ENCODE measurements around the gene MEIOSIN. TPM values are rescaled to one million over a fixed set of nuclear protein-coding genes. Genes with fewer than 3 reads are reported as not detected.
A peak's percentile ranks its signal among the peaks of the same experiment; 100 is the strongest.
"Not testable (repeated sequence)": the region's sequence is repeated elsewhere in the genome, so short reads cannot be mapped to it uniquely, and the experiment has no call there.

Gene MEIOSIN
- polyA plus RNA-seq, 1 donor from 2014 or later = not detected

GRCh38 chr19:45790942-45791341 lies 57.7 kb downstream of the MEIOSIN start:
- Mint-ChIP-seq H3K36me3 (peaks cover 7% of the 10 kb centered on the region), H3K27me3 (peaks cover 3% of the 10 kb centered on the region), H3K4me1 (peaks cover 25 to 29% (median 25%) of the 10 kb centered on the region in 3 donors), H3K27ac (peak overlapping the region in 2 of 3 donors; percentile 68 to 83), H3K4me3 (peak overlapping the region; percentile 84 to 89 (median 86)), H3K9me3 (no peaks in the 10 kb centered on the region)

GRCh38 chr19:45791744-45792469 lies 58.7 kb downstream of the MEIOSIN start:
- peak overlapping the region in 2 of 3 donors; percentile 68 to 98 for H3K27ac Mint-ChIP-seq
- peaks cover 25 to 29% (median 25%) of the 10 kb centered on the region in 3 donors for H3K4me1 Mint-ChIP-seq
- H3K4me3 Mint-ChIP-seq = peak overlapping the region; percentile 84 to 96 (median 92)
- H3K36me3 Mint-ChIP-seq = peaks cover 7% of the 10 kb centered on the region
- H3K27me3 Mint-ChIP-seq = peaks cover 3% of the 10 kb centered on the region
- no peaks in the 10 kb centered on the region for H3K9me3 Mint-ChIP-seq

DNA sequence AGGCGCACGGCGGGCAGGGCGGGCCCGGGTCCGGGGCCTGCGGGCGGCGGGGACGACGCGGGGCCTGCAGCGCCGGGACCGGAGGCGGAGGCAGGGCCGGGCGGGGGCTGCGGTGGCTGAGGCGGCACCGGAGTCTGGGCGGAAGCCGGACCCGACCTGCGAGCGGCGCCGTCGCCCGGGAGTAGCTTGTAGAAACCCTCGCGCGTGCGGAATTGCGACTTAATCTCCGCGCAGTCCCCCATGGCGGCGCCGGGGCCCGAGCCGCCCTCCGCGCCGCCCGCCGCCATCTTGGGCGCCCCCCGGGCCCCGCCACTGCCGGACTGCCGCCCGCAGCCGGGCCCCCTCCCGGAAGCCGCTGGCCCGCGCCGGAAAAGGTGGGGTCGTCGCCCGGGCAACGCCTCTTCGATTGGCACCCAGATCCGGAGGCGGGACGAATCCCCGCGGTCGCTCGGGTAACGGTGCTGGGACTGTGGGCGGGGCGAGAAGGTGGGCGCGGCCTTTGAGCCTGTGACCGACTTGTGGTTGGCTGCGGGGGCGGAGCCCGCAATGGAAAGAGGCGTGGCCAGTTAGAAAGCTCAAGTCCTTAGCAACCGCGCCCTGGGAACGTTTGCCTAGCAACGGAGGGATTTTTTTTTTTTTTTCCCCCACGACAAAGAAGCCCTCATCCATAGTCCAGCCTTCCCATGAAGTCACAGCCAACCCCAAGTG lies 59.4 kb downstream of the MEIOSIN start, which contains the start of gene DMWD:
Gene DMWD (minus strand): TSS at position 376 of the 708 bp plus-strand sequence. CDS start 89 bp downstream, at position 287.
- Mint-ChIP-seq H3K4me1 (peaks cover 25 to 29% (median 25%) of the 10 kb centered on the region in 3 donors), H3K9me3 (no peaks in the 10 kb centered on the region), H3K27ac (peak within 1 kb of the TSS; percentile 89 to 98 (median 93)), H3K36me3 (peaks cover 7% of the 10 kb centered on the region), H3K4me3 (peak within 1 kb of the TSS; percentile 86 to 96 (median 92)), H3K27me3 (peaks cover 5% of the 10 kb centered on the region)

- H3K4me3 Mint-ChIP-seq = peak overlapping the region; percentile 79 to 95 (median 87)
- peak overlapping the region; percentile 89 to 98 (median 93) for H3K27ac Mint-ChIP-seq
- peaks cover 5% of the 10 kb centered on the region for H3K36me3 Mint-ChIP-seq
- H3K4me1 Mint-ChIP-seq = peaks cover 24 to 29% (median 25%) of the 10 kb centered on the region in 3 donors
- peaks cover 7% of the 10 kb centered on the region for H3K27me3 Mint-ChIP-seq
- H3K9me3 Mint-ChIP-seq = no peaks in the 10 kb centered on the region
Measured at GRCh38 chr19:45793178-45793564, 59.9 kb downstream of the MEIOSIN start.

DNA sequence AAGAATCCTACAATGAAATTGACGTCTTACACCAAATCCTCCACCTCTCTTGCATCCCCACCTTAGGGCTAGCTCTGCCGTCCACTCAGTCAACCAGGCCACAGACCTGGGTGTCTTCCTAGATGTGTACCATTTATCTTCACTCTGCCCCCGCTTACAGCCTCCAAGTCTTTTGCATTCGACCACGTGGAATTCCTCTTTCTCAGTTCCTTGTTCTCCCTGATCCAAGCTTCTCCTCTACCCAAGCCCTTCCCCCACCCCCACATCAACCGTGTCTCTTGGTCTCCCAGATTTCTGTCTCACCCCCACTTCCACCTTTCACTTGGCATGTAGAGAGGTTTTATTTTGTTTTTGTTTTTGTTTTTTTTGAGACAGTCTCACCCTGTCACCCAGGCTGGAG lies 60.6 kb downstream of the MEIOSIN start:
- Mint-ChIP-seq H3K4me1 (peaks cover 24 to 29% (median 25%) of the 10 kb centered on the region in 3 donors), H3K9me3 (no peaks in the 10 kb centered on the region), H3K27ac (peak overlapping the region; percentile 12 to 98 (median 89)), H3K4me3 (peak overlapping the region in 3 of 4 donors; percentile 9 to 88 (median 32)), H3K36me3 (peaks cover 3% of the 10 kb centered on the region), H3K27me3 (peaks cover 7% of the 10 kb centered on the region)

DNA sequence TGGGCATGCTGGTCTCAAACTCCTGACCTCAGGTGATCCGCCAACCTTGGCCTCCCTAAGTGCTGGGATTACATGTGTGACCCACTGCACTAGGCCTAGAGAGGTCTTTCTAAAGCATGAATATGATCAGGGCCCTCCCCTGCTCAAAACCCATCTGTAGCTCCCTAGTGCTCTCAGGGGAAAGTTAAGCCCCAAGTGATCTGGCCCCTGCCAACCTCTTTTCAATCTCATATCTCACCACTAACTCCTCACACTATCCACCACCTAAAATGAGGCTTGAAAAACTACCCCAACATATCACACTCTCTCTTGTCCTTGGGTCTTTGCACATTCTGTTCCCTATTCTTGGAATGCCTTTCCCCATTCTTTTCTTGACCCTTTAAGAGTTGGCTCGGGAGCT lies 61.4 kb downstream of the MEIOSIN start:
- H3K9me3 Mint-ChIP-seq = no peaks in the 10 kb centered on the region
- peak overlapping the region in 1 of 4 donors; percentile 71 for H3K4me3 Mint-ChIP-seq
- H3K36me3 Mint-ChIP-seq = peaks cover 2% of the 10 kb centered on the region
- H3K4me1 Mint-ChIP-seq = peaks cover 21 to 30% (median 27%) of the 10 kb centered on the region in 3 donors
- H3K27ac Mint-ChIP-seq = peak overlapping the region in 2 of 3 donors; percentile 83 to 89
- H3K27me3 Mint-ChIP-seq = peaks cover 8% of the 10 kb centered on the region

DNA sequence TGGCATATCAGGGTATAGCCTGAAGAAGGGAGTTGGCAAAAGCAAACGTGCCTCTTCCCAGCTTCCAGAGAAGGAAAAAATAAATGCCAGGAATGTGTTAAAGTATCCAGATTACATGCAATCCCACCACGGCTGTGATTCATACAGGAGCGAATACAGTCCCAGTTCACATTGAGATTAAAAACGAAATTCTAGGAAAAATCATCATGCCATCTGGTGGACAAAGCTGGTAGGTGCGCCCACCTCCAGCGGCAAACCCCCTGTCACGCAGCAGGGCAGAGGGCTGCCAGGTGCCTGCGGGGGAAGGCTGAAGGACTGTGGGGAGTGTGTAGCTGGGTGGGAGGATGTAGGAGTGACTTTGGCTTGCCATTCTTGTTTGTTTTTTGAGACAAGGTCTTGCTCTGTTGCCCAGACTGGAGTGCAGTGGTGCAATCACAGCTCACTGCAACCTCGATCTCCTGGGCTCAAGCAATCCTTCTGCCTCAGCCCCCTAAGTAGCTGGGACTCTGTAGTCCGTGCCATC lies 65.8 kb downstream of the MEIOSIN start:
- H3K27me3 Mint-ChIP-seq = peaks cover 7% of the 10 kb centered on the region

GRCh38 chr19:45799541-45799940 lies 66.3 kb downstream of the MEIOSIN start:
- not testable (repeated sequence) for H3K4me1 Mint-ChIP-seq, H3K27me3 Mint-ChIP-seq, H3K27ac Mint-ChIP-seq, H3K36me3 Mint-ChIP-seq, H3K9me3 Mint-ChIP-seq
- H3K4me3 Mint-ChIP-seq = peak overlapping the region in 1 of 4 donors; percentile 66

More for the DNA sequence above, 65.8 kb downstream of the MEIOSIN start:
- H3K4me1 Mint-ChIP-seq = peaks cover 0 to 6% (median 3%) of the 10 kb centered on the region in 3 donors
- no peak overlapping the region for H3K27ac Mint-ChIP-seq
- no peak overlapping the region for H3K4me3 Mint-ChIP-seq
- no peaks in the 10 kb centered on the region for H3K9me3 Mint-ChIP-seq
- H3K36me3 Mint-ChIP-seq = no peaks in the 10 kb centered on the region

GRCh38 chr19:45800070-45800553 lies 66.9 kb downstream of the MEIOSIN start:
- H3K36me3 Mint-ChIP-seq = no peaks in the 10 kb centered on the region
- peaks cover 7% of the 10 kb centered on the region for H3K27me3 Mint-ChIP-seq
- H3K4me3 Mint-ChIP-seq = no peak overlapping the region
- H3K4me1 Mint-ChIP-seq = peaks cover 0 to 6% (median 3%) of the 10 kb centered on the region in 3 donors
- H3K9me3 Mint-ChIP-seq = no peaks in the 10 kb centered on the region
- no peak overlapping the region for H3K27ac Mint-ChIP-seq

- Mint-ChIP-seq H3K4me3 (no peak overlapping the region), H3K36me3 (no peaks in the 10 kb centered on the region), H3K27ac (peak overlapping the region in 1 of 3 donors; percentile 47), H3K9me3 (no peaks in the 10 kb centered on the region), H3K27me3 (peaks cover 7% of the 10 kb centered on the region), H3K4me1 (peaks cover 0 to 6% (median 5%) of the 10 kb centered on the region in 3 donors)
Measured at GRCh38 chr19:45801603-45802175, 68.5 kb downstream of the MEIOSIN start.

DNA sequence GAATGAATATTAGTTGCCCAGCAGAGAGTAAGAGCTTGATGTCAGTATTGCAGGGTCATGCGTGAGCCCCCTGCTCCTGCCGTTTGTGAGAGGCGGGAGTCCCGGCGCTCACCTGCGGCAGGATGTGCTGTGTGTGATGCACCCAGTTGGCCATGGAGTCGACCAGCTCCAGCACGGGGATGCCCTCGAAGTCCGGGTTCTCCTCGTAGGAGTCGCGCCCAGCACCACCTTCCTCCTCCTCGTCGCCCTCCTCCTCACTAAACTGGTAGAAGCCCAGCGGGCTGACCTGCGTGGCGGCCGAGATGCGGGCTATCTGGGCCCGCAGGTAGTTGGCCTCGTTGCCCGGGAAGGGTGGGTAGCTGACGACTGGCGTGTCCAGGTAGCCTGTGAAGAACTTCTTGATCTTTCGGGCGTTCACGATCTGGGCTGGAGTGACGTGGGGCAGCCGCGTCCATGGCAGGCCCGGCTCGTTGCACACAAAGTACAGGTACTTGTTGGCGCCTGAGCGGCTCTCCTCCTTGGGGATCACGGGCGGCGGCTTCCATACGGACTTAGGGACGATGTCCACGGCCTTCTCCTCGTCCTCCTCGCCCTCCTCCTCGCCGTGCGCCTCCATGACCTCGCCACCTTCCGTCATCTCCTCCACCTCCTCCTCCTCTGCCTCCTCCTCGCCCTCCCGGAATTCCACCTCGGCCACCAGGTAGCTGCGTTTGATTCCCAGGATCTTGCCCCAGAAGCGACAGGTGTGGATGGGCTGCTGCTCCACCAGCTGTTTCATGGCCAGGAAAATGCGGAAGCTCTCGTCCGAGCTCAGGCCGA lies 71.1 kb downstream of the MEIOSIN start:
- Mint-ChIP-seq H3K9me3 (no peaks in the 10 kb centered on the region), H3K4me3 (no peak overlapping the region)

GRCh38 chr19:45804959-45805230 lies 71.7 kb downstream of the MEIOSIN start:
- Mint-ChIP-seq H3K36me3 (no peaks in the 10 kb centered on the region), H3K4me3 (no peak overlapping the region), H3K9me3 (no peaks in the 10 kb centered on the region), H3K27ac (no peak overlapping the region), H3K4me1 (peaks cover 0 to 2% (median 2%) of the 10 kb centered on the region in 3 donors), H3K27me3 (peaks cover 2% of the 10 kb centered on the region)

More for the DNA sequence above, 71.1 kb downstream of the MEIOSIN start:
- Mint-ChIP-seq H3K4me1 (peaks cover 0 to 2% (median 2%) of the 10 kb centered on the region in 3 donors), H3K27me3 (peaks cover 2% of the 10 kb centered on the region), H3K27ac (no peak overlapping the region), H3K36me3 (no peaks in the 10 kb centered on the region)

DNA sequence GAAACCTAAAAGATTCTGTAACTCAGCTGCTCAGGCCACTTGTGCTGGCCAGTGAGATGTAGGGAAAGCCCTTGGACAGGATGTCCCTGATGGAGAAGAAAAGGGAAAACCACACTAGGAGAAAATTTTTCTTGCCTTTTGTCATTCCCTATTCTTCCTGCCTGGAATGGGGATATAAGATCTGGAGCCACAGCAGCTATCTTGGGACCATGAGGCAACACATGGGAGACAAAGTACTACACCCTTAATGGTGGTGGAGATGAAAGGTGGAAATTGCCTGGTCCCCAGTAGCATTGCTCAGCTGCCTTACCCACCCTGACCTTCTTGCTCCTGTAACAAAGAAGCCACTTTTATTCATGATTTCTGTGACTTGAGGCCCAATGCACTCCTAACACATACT lies 72.5 kb downstream of the MEIOSIN start:
- H3K9me3 Mint-ChIP-seq = no peaks in the 10 kb centered on the region
- H3K36me3 Mint-ChIP-seq = no peaks in the 10 kb centered on the region
- H3K27ac Mint-ChIP-seq = no peak overlapping the region
- peaks cover 0 to 2% (median 2%) of the 10 kb centered on the region in 3 donors for H3K4me1 Mint-ChIP-seq
- no peak overlapping the region for H3K4me3 Mint-ChIP-seq
- peaks cover 7% of the 10 kb centered on the region for H3K27me3 Mint-ChIP-seq

DNA sequence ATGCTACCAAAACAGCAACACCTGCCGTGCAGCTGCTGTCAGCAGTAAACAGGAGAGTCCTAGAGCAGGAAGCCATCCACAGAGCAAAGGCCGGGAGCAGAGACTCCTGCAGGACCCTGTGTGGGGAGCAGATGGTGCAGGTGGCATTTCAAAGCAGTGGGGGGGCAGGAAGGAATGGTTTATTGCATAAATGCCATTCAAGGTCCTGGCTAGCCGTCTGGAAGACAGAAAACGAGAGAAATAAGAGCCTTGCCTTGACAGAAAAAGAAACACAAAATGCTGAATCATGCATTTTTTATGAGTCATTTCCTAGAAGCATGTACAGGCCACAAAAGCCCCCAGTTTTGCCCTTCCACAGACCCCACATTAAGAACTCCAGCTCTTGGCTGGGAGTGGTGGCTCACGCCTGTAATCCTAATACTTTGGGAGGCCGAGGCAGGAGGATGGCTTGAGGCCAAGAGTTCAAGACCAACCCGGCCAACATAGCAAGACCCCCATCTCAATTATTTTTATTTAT lies 76.5 kb downstream of the MEIOSIN start:
- Mint-ChIP-seq H3K36me3 (no peaks in the 10 kb centered on the region), H3K27me3 (peaks cover 8% of the 10 kb centered on the region), H3K4me3 (peak overlapping the region in 1 of 4 donors; percentile 33), H3K4me1 (peaks cover 0 to 2% (median 0%) of the 10 kb centered on the region in 3 donors), H3K9me3 (no peaks in the 10 kb centered on the region), H3K27ac (no peak overlapping the region)
